Stimulated activated naive CD8-positive, alpha-beta T cell treated with anti-CD3 and anti-CD28 coated beads, Interleukin-15, Interleukin-2, amounts not matched to agents 100 ng/mL and 50 ng/mL, for 24 hours (primary cell): ENCODE measurements around the gene TRIM28.
"Not testable (repeated sequence)": the region's sequence is repeated elsewhere in the genome, so short reads cannot be mapped to it uniquely, and the experiment has no call there.

Experiments
- H3K27ac Mint-ChIP-seq: one replicate; pipeline ENCODE4 v1.8.0; 2021; ENCODE audit warnings: mild to moderate bottlenecking, mixed read lengths
- H3K27me3 Mint-ChIP-seq: one replicate; pipeline ENCODE4 v1.8.0; 2021; ENCODE audit warnings: mixed read lengths
- H3K36me3 Mint-ChIP-seq: one replicate; pipeline ENCODE4 v1.8.0; 2021; ENCODE audit warnings: low read depth, mixed read lengths
- H3K4me1 Mint-ChIP-seq: one replicate; pipeline ENCODE4 v1.8.0; 2021; ENCODE audit warnings: low read depth, mixed read lengths
- H3K4me3 Mint-ChIP-seq: one replicate; pipeline ENCODE4 v1.8.0; 2021; ENCODE audit warnings: mild to moderate bottlenecking, mixed read lengths
- H3K9me3 Mint-ChIP-seq: one replicate; pipeline ENCODE4 v1.8.0; 2021; ENCODE audit warnings: mixed read lengths

The TRIM28 gene

GRCh38 chr19:58543826-58544590, at the start of gene TRIM28:
TSS of gene TRIM28 (plus strand) at chr19:58544064. CDS start at chr19:58544758, 694 bp downstream.
- H3K36me3 Mint-ChIP-seq, result peaks cover 36% of the 10 kb centered on the region
- peaks cover 38% of the 10 kb centered on the region for H3K4me1 Mint-ChIP-seq
- peak within 1 kb of the TSS; percentile 96 for H3K27ac Mint-ChIP-seq
- H3K9me3 Mint-ChIP-seq, result no peaks in the 10 kb centered on the region
- peaks cover 11% of the 10 kb centered on the region for H3K27me3 Mint-ChIP-seq
- peak within 1 kb of the TSS; percentile 97 for H3K4me3 Mint-ChIP-seq

- Mint-ChIP-seq H3K36me3 (peaks cover 4% of the 10 kb centered on the region), H3K4me3 (peak overlapping the region; percentile 94), H3K27me3 (no peaks in the 10 kb centered on the region), H3K4me1 (peaks cover 22% of the 10 kb centered on the region), H3K9me3 (peaks cover 12% of the 10 kb centered on the region), H3K27ac (peak overlapping the region; percentile 96)
These were observed 46.2 kb upstream of the TRIM28 start for GRCh38 chr19:58497634-58498170.

DNA sequence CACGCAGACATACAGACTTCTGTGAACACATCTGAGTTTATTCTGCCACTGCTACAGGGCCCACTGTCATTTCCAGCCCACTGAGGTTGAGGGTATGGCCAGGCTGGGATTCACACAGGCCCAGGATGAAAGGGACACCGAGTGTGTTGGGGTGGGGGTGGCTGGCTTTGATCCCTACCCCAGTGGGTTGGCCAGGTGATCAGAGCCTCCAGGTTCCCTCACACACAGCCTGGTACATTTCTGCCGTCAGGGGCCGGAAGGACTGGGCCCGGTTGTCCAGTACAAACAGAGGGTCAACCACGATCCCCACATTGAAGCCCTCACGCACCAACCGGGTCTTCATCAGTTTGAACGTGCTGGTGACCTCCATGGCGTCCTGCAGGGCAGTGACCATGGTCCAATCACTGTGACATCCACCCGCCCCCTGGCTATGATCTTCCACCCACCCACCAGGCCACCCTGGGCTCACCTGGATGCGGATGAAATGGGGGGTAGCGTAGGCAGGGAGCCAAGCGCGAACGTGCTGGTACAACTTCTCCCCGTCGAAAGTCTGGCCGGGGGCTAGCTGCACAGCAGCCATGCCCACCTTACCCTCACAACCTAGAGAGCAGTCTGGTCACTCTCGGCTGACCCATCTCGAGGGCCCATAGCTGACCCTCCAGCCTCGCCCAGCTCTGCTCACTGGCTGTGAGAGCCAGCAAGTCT, 45.4 kb upstream of the TRIM28 start:
- Mint-ChIP-seq H3K27ac (peak overlapping the region; percentile 96), H3K27me3 (no peaks in the 10 kb centered on the region), H3K4me1 (peaks cover 22% of the 10 kb centered on the region), H3K36me3 (peaks cover 4% of the 10 kb centered on the region), H3K9me3 (peaks cover 12% of the 10 kb centered on the region), H3K4me3 (peak overlapping the region; percentile 94)

DNA sequence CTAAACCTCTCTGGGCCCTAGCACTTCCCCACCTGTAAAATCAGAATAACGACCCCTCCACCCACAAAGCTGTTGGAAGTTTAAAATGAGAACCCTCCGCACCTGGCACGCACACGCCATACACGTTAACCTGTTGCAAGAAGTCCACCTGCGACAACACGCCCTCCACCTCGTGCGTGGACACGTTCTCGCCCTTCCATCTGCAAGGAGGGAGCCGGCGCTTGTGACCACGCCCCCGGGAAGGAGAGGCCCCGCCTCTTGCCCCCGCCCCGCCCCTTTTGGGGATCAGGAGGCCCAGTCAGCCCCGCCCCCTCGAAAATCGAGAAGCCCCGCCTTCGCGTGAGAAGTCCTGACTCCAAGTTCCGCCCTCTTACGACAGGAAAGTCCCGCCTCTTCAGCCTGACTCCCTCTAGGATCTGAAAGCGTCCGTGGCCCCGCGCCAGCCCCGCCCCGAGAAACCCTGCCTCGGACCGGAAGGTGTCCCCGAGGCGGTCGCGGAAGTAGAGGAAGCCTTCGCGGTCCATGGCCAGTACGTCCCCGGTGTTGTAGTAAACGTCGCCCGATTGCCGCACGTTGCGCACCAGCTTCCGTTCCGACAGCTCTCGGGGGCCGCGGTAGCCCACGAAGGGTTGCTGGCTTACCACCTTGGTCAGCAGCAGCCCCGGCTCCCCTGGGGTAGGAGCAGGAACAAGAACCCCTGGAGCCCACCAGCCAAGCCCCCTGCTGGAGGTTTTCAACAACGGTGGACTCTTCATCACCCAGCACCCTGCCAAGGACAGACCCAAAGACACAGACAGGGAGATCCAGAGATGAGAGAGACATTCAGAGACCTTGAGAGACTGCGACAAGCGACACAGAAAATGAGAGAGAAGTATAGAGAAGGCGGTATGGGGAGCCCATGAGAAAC, 44.6 kb upstream of the TRIM28 start:
- Mint-ChIP-seq H3K4me1 (peaks cover 22% of the 10 kb centered on the region), H3K36me3 (peaks cover 4% of the 10 kb centered on the region), H3K9me3 (peaks cover 12% of the 10 kb centered on the region), H3K27me3 (no peaks in the 10 kb centered on the region), H3K4me3 (peak overlapping the region; percentile 94), H3K27ac (peak overlapping the region; percentile 96)

GRCh38 chr19:58500242-58500641, 43.6 kb upstream of the TRIM28 start:
- Mint-ChIP-seq H3K4me1 (peaks cover 22% of the 10 kb centered on the region), H3K36me3 (peaks cover 4% of the 10 kb centered on the region), H3K4me3 (peak overlapping the region; percentile 94), H3K9me3 (peaks cover 12% of the 10 kb centered on the region), H3K27ac (no peak overlapping the region), H3K27me3 (no peaks in the 10 kb centered on the region)

GRCh38 chr19:58507602-58508223, 36.2 kb upstream of the TRIM28 start:
- H3K27ac Mint-ChIP-seq, H3K27me3 Mint-ChIP-seq, H3K4me1 Mint-ChIP-seq, H3K36me3 Mint-ChIP-seq, H3K9me3 Mint-ChIP-seq, H3K4me3 Mint-ChIP-seq: not testable (repeated sequence)

- Mint-ChIP-seq H3K4me3 (no peak overlapping the region), H3K4me1 (peaks cover 11% of the 10 kb centered on the region), H3K36me3 (peaks cover 11% of the 10 kb centered on the region), H3K9me3 (peaks cover 7% of the 10 kb centered on the region), H3K27ac (no peak overlapping the region), H3K27me3 (no peaks in the 10 kb centered on the region)
These were observed 34.2 kb upstream of the TRIM28 start for GRCh38 chr19:58509731-58510083.

DNA sequence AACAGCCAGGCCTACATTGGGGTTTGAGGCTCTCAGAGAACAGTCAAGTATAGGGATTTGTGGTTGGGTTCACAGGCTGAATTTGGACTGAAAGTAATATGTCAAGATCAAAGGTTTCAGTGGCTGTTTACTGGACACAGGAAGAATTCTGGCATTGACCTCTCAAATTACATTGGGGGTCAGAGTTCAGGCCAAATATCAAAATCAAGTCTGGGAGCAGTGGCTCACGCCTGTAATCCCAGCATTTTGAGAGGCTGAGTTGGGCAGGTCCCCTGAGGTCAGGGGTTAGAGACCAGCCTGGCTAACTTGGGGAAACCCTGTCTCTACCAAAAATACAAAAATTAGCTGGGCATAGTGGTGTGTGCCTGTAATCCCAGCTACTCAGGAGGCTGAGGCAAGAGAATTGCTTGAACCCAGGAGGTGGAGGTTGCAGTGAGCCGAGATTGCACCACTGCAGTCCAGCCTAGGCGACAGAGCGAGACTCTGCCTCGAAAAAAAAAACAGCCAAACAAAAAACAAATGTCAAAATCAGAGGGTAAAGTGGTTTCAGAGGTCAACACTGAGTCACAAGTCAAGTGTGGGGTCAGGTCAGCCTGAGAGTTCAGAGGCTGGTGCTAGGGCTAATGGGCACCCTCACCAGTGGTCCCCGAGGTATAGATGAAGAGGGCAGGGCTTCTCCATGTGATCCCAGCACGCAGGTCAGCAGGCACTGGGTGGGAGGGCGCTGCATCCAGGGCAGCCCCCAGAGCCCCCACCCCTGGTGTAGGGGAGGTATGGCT, 33.6 kb upstream of the TRIM28 start:
- no peak overlapping the region for H3K4me3 Mint-ChIP-seq
- H3K9me3 Mint-ChIP-seq, result peaks cover 7% of the 10 kb centered on the region

DNA sequence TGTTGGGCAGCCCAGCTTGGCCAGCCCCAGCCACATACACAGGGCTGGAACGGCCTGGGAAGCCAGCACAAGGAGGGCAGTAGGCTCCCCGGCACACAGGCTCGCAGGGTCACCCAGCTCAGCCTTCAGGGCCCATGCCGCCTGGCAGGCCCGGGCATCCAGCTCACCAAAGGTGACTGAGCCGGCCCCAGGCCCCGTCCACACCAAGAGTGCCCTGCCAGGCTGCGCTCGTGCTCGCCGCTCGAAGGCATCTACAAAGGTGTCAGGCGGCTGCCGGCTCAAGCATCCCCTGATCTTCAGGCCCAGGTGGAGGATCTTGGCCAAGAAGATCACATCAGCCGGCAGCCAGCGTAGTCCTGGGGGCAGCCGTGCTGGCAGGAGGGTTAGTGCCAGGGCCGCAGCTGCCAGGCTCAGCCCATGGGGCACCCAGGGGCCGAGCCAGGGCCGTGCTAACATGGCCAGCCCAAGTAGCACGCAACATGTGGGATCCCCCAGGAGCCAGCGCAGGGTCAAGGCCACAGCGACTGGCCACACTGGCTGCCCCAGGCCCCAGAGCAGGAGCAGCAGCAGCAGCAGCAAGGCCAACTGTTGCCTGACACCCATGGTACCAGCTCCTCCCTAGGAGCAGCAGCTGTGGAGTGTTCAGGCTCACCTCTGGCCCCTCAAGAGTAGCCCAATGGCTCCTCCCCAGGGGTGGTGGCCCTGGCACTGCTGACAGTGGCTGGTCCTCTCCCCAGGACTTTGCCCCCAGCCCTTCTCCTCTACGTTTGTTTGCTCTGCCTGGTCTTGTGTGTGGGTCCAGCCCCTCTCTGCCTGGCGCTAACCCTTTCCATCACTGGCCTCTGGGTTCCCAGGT, 32.3 kb upstream of the TRIM28 start, which contains the start of gene SLC27A5:
Gene SLC27A5 (minus strand): TSS at position 640 of the 856 bp plus-strand sequence. CDS start 37 bp downstream, at position 603.
- Mint-ChIP-seq H3K36me3 (peaks cover 25% of the 10 kb centered on the region), H3K27ac (peak within 1 kb of the TSS; percentile 89), H3K9me3 (peaks cover 4% of the 10 kb centered on the region), H3K4me1 (peaks cover 24% of the 10 kb centered on the region), H3K27me3 (no peaks in the 10 kb centered on the region), H3K4me3 (no peak within 1 kb of the TSS)

More for the DNA sequence above, 33.6 kb upstream of the TRIM28 start:
- peaks cover 15% of the 10 kb centered on the region for H3K36me3 Mint-ChIP-seq
- H3K27me3 Mint-ChIP-seq, result no peaks in the 10 kb centered on the region
- H3K4me1 Mint-ChIP-seq, result peaks cover 14% of the 10 kb centered on the region
- no peak overlapping the region for H3K27ac Mint-ChIP-seq

- no peaks in the 10 kb centered on the region for H3K9me3 Mint-ChIP-seq
- H3K36me3 Mint-ChIP-seq, result peaks cover 20% of the 10 kb centered on the region
- peaks cover 32% of the 10 kb centered on the region for H3K4me1 Mint-ChIP-seq
- no peaks in the 10 kb centered on the region for H3K27me3 Mint-ChIP-seq
- H3K27ac Mint-ChIP-seq, result peak overlapping the region; percentile 89
- peak overlapping the region; percentile 88 for H3K4me3 Mint-ChIP-seq
These were observed 30.6 kb upstream of the TRIM28 start for GRCh38 chr19:58513213-58513693.

DNA sequence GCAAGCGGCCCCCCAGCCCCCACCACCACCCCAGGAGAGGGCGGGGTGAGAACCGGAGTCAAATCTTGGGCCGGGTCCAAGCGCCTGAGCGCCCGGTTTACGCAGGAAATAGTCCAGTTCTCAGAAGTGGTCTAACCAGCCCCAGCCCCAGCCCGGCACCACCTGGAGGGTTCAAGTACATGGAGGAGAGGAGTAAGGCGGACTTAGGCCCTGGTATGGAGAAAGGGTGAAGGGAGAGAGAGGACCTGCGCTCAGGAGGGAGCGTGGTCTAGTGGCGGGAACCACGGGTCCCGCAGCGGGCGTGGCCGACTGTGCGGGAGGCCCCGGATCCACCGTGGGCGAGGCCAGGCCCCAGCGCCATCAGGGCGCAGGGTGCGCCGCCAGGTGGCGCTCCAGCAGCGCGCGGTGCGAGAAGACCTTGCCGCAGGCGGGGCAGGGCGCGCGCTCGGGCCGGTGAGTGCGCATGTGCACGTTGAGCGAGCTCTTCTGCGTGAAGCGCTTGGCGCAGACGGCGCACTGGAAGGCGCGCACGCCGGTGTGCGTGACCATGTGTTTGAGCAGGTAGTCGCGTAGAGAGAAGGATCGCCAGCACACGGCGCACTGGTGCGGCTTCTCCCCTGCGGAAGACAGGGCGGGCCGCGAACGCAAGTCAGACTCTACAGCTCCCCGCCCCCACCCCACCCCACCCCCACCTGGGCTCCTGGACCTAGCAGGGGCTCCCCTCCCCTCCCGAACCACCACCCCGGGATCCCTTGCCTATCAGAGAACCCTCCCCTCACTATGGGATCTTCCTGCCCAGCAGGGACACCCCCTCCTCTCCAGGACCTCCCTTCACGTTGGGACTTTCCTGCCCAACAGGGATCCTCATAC, 29.9 kb upstream of the TRIM28 start:
- Mint-ChIP-seq H3K27me3 (no peaks in the 10 kb centered on the region), H3K36me3 (peaks cover 23% of the 10 kb centered on the region), H3K27ac (peak overlapping the region; percentile 89), H3K4me3 (peak overlapping the region; percentile 88), H3K9me3 (no peaks in the 10 kb centered on the region), H3K4me1 (peaks cover 39% of the 10 kb centered on the region)

GRCh38 chr19:58514564-58515022, 29.3 kb upstream of the TRIM28 start:
- peak overlapping the region; percentile 89 for H3K27ac Mint-ChIP-seq
- H3K36me3 Mint-ChIP-seq, result peaks cover 26% of the 10 kb centered on the region
- peak overlapping the region; percentile 88 for H3K4me3 Mint-ChIP-seq
- peaks cover 45% of the 10 kb centered on the region for H3K4me1 Mint-ChIP-seq
- no peaks in the 10 kb centered on the region for H3K9me3 Mint-ChIP-seq
- no peaks in the 10 kb centered on the region for H3K27me3 Mint-ChIP-seq
